ENCODE data around the gene EIF3A. TPM values are rescaled to one million over a fixed set of nuclear protein-coding genes. Genes with fewer than 3 reads are reported as not detected.

The EIF3A gene
- total RNA-seq, 2 donors from 2014 or later: 124 to 127 TPM

DNA sequence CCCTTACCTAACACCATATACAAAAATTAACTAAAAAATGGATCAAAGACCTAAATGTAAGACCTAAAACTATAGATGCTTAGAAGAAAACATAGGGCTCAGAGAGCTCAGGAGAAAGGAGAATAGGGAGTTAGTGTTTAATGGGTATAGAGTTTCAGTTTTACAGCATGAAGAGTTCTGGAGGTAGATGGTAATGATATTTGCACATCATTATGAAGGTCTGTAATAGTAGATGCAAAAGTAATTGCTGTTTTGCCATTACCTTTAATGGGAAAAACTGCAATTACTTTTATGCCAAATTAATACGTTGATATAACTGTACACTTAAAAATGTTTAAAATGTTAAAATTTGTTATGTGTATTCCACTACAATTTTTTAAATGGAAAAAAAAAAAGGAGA is 90.3 kb downstream of the EIF3A start:
- Histone ChIP-seq H3K4me1 (no peaks in the 10 kb centered on the region), H3K9ac (ENCODE audit: low read depth in 2 of 2, low read length in 2 of 2) (no peak overlapping the region), H3K9me3 (no peaks in the 10 kb centered on the region), H3K27me3 (no peaks in the 10 kb centered on the region), H3K4me3 (no peak overlapping the region), H3K36me3 (no peaks in the 10 kb centered on the region), H3K27ac (no peak overlapping the region)
- no peak for DNase-seq
- intact Hi-C loops (cut with DNase I): no loop called here
- TF ChIP-seq, protein P1, sequence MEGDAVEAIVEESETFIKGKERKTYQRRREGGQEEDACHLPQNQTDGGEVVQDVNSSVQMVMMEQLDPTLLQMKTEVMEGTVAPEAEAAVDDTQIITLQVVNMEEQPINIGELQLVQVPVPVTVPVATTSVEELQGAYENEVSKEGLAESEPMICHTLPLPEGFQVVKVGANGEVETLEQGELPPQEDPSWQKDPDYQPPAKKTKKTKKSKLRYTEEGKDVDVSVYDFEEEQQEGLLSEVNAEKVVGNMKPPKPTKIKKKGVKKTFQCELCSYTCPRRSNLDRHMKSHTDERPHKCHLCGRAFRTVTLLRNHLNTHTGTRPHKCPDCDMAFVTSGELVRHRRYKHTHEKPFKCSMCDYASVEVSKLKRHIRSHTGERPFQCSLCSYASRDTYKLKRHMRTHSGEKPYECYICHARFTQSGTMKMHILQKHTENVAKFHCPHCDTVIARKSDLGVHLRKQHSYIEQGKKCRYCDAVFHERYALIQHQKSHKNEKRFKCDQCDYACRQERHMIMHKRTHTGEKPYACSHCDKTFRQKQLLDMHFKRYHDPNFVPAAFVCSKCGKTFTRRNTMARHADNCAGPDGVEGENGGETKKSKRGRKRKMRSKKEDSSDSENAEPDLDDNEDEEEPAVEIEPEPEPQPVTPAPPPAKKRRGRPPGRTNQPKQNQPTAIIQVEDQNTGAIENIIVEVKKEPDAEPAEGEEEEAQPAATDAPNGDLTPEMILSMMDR (IDR thresholded peaks at IDR 0.05): no peak

DNA sequence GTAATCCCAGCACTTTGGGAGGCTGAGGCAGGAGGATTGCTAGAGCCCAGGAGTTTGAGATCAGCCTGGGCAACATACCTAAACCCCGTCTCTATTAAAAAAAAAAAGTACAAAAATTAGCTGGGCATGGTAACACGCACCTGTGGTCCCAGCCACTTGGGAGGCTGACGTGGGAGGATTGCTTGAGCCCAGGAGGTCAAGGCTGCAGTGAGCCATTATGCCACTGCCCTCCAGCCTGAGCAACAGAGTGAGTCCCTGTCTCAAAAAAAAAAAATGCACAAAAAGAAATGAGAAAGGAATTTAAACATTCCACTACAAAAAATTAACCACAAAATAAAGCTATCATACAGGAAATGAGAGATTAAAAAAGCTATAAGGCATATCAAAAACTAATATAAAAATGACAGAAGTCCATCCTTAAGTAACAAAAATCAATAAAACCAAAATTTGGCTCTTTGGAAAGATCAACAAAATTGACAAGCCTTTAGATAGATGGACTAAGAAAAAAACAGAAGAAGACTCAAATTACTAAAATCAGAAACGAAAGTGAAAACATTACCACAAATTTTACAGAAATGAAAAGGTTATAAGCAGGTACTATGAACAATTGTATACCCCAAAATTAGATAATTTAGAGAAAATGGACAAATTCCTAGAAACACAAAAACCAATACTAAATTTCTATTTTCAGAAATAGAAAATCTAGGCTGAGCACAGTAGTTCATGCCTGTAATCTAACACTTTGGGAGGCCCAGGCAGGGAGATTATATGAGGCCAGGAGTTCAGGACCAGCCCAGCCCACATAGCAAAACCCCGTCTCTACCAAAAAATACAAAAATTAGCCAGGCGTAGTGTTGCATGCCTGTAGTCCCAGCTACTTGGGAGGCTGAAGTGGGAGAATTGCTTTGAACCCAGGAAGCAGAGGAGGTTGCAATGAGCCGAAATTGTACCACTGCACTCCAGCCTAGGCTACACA is 93.5 kb downstream of the EIF3A start:
- intact Hi-C loops (cut with DNase I): no loop called here
- Histone ChIP-seq H3K9ac (ENCODE audit: low read depth in 2 of 2, low read length in 2 of 2) (no peak overlapping the region), H3K27me3 (no peaks in the 10 kb centered on the region), H3K4me1 (no peaks in the 10 kb centered on the region), H3K9me3 (no peaks in the 10 kb centered on the region), H3K4me3 (no peak overlapping the region), H3K36me3 (no peaks in the 10 kb centered on the region), H3K27ac (no peak overlapping the region)
- DNase-seq: no peak
- TF ChIP-seq, protein P1 (IDR thresholded peaks at IDR 0.05): no peak

DNA sequence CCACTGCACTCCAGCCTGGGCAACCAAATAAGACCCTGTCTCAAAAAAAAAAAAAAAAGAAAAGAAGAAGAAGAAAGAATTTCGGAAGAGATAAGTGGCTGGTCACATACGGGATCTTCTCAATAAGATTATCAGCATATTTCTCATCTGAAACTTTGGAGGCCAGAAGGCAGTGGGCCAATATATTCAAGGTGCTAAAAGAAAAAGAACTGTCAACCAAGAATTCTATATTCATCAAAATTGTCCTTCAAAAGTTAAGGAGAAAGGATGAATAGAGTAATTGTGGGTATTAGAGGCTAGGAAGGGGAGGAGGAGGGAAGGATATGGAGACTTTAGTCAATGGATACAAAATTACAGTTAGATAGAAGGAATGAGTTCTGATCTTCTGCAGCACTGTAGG is 95.0 kb downstream of the EIF3A start:
- no peaks in the 10 kb centered on the region for H3K36me3 ChIP-seq
- no peaks in the 10 kb centered on the region for H3K4me1 ChIP-seq
- H3K27ac ChIP-seq: no peak overlapping the region
- intact Hi-C loops (cut with DNase I): no loop called here
- H3K9ac ChIP-seq (ENCODE audit: low read depth in 2 of 2, low read length in 2 of 2): no peak overlapping the region
- H3K4me3 ChIP-seq: no peak overlapping the region
- no peaks in the 10 kb centered on the region for H3K9me3 ChIP-seq
- no peaks in the 10 kb centered on the region for H3K27me3 ChIP-seq
- TF ChIP-seq, protein P1 (IDR thresholded peaks at IDR 0.05): no peak
- DNase-seq: no peak

Other genes with a start within 250 kb of the EIF3A start
- gene NANOS1, start 51.1 kb downstream of the EIF3A start, total RNA-seq: under 1 TPM; 0.30 to 0.74 TPM
- 10 to 100 TPM; 23.3 to 42.7 TPM for gene DENND10, start 23.3 kb upstream of the EIF3A start, total RNA-seq
- 10 to 100 TPM; 29.4 to 37.2 TPM for gene SFXN4, start 84.9 kb upstream of the EIF3A start, total RNA-seq
- gene PRDX3, start 98.0 kb upstream of the EIF3A start, total RNA-seq: 100 to 1,000 TPM; 147 to 156 TPM
- 10 to 100 TPM in 1 of 2 donors, 1 to 10 TPM in 1; 4.6 to 12.7 TPM for gene GRK5, start 126.8 kb upstream of the EIF3A start, total RNA-seq

All from colonic mucosa (tissue), 4 donors.